Diencephalon (tissue), 1 donor: Measurements from ENCODE around the gene C12orf76. TPM values are rescaled to one million over a fixed set of nuclear protein-coding genes. Genes with fewer than 3 reads are reported as not detected.

Experiments used
- small RNA-seq: library from RNA; depleted of rRNA; stranded (forward); fragments of <200 nt; gene quantifications from one replicate; pipeline ENCODE3, GENCODE V24; 2014
- total RNA-seq: library from RNA; depleted of rRNA; stranded (reverse); fragments of >200 nt; gene quantifications from one replicate; pipeline ENCODE4 v1.2.3, GENCODE V29; 2014

C12orf76 gene, protein sequence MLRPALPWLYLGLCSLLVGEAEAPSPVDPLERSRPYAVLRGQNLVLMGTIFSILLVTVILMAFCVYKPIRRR
- total RNA-seq = 112 TPM

GRCh38 chr12:110048242-110049027, at the start of gene C12orf76:
Gene C12orf76 (minus strand): TSS chr12:110048522. CDS start chr12:110048495, 27 bp downstream.

DNA sequence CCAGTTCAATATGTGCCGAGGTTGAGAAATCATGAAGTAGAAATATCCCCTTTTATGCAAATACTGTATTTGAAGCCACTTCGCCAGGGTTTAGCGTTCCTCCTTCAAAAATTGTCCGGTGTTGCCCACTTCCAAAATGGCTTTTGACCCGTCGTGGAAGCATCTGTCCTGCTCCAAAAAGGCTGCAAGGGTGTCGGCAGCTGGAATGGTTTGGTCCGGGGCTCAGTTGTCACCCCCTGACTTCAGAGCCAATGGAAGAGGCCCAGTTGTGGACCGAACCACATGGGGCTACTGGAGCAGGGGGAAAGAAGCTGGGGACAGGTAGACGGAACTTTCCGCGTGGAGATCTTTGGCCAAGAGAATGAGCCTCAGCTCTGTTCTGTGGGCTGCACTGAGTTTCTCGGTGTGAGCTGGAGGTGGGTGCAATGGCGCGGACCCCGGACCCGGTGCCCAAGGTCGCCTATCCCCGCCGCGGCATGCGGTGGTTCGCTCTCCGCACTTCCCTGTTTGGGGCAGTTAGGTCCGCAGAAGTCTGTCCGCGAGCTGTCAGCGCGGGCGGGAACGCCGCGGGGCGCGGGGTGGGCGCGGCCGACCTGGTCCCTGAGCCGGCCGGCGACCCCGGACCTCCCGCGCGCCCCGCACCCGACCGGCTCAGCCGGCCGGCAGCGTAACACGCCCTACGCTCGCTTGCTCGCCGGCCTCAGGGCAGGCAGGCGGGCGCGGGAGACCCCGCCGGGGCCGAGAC, 49.2 kb downstream of the C12orf76 start, which contains the start of gene ANKRD13A:
Gene ANKRD13A, plus strand, starts transcription at position 527 of the 745 bp plus-strand sequence. CDS start 259 bp downstream, outside the sequence.

GRCh38 chr12:109995686-109996482, 52.4 kb downstream of the C12orf76 start, which contains the start of gene GIT2:
Gene GIT2 (minus strand): TSS chr12:109996368. CDS start chr12:109996224, 144 bp downstream.

Small RNAs within 50 kb of the gene (small RNA-seq; reads per million reads assigned to genes)
- not detected for gene AC007546.2

Other genes starting within 250 kb of the C12orf76 start
- gene TRPV4, start 215.1 kb downstream of the C12orf76 start, total RNA-seq = 0.92 TPM
- 25.8 TPM for gene GLTP, start 168.0 kb downstream of the C12orf76 start, total RNA-seq
- 10.1 TPM for gene TCHP, start 148.2 kb downstream of the C12orf76 start, total RNA-seq
- 37.1 TPM for gene GIT2, start 52.2 kb downstream of the C12orf76 start, total RNA-seq
- gene ANKRD13A, start 49.1 kb downstream of the C12orf76 start, total RNA-seq = 31.4 TPM
- gene IFT81, start 75.8 kb upstream of the C12orf76 start, total RNA-seq = 79.6 TPM
- gene ATP2A2, start 232.7 kb upstream of the C12orf76 start, total RNA-seq = 222 TPM